ENCODE data around the gene LUC7L2. TPM values are rescaled to one million over a fixed set of nuclear protein-coding genes. Genes with fewer than 3 reads are reported as not detected.
"Not testable (repeated sequence)": the region's sequence is repeated elsewhere in the genome, so short reads cannot be mapped to it uniquely, and the experiment has no call there.

LUC7L2 gene
- total RNA-seq, 1 experiment from 2014 or later = 66.2 TPM

GRCh38 chr7:139389774-139390173 lies 30.1 kb downstream of the LUC7L2 start:
- peaks cover 52% of the 10 kb centered on the region for H3K36me3 ChIP-seq (ENCODE audit: insufficient read depth, low read length)
- no peaks in the 10 kb centered on the region for H3K9me3 ChIP-seq (ENCODE audit: low read length)
- H3K4me1 ChIP-seq (ENCODE audit: low read length) = no peaks in the 10 kb centered on the region
- DNase-seq = no peak
- no peak overlapping the region for H3K4me3 ChIP-seq (ENCODE audit: low read length)
- H3K27me3 ChIP-seq (ENCODE audit: low read length) = no peaks in the 10 kb centered on the region
- no peak overlapping the region for H3K27ac ChIP-seq (ENCODE audit: low read length)
- peaks cover 92% of the 10 kb centered on the region for H3K79me2 ChIP-seq (ENCODE audit: low read length)
- H3K9me2 ChIP-seq (replicated peaks; ENCODE audit: insufficient read depth, low read length) = no peaks in the 10 kb centered on the region
- H3K9ac ChIP-seq (ENCODE audit: low read length) = no peak overlapping the region
- H2AFZ ChIP-seq (ENCODE audit: low read length) = no peak overlapping the region
- H4K20me1 ChIP-seq (ENCODE audit: insufficient read depth, low read depth, low read length) = peaks cover 8% of the 10 kb centered on the region; the same call in 1 of the 2 replicates
- H3K4me2 ChIP-seq (ENCODE audit: low read depth, low read length, poor library complexity, severe bottlenecking) = no peak overlapping the region

DNA sequence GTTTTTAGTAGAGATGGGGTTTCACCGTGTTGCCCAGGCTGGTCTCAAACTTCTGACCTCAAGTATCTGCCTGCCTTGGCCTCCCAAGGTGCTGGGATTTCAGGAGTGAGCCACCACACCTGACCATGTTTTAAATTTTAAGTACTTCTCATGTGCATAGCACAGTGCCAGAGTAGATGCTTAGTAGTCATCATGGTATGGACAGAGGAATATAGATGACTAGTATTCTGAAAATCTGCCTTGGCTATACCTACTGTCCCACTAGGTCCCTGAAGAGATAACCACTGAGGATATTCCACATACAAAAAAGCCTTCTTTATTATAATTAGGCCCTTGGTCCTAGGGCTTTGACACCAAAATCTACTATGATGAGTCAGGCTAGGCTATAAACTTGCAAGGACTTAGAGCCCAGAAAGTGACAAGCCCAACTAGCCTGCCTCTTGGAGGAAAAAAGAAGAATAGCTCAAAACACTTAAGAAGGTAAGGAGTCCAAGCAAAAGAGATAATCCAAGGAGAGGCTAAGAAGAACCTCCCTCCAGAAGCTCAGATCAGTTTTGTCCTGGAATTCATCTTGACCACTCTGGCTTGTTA lies 34.0 kb downstream of the LUC7L2 start:
- Histone ChIP-seq H3K9ac (ENCODE audit: low read length) (no peak overlapping the region), H3K4me3 (ENCODE audit: low read length) (no peak overlapping the region), H3K79me2 (ENCODE audit: low read length) (peaks cover 93% of the 10 kb centered on the region), H3K27me3 (ENCODE audit: low read length) (no peaks in the 10 kb centered on the region), H3K36me3 (ENCODE audit: insufficient read depth, low read length) (peaks cover 61% of the 10 kb centered on the region), H3K4me1 (ENCODE audit: low read length) (no peaks in the 10 kb centered on the region), H3K4me2 (ENCODE audit: low read depth, low read length, poor library complexity, severe bottlenecking) (no peak overlapping the region), H3K9me3 (ENCODE audit: low read length) (no peaks in the 10 kb centered on the region), H4K20me1 (ENCODE audit: insufficient read depth, low read depth, low read length) (peaks cover 9% of the 10 kb centered on the region; the same call in 1 of the 2 replicates), H2AFZ (ENCODE audit: low read length) (no peak overlapping the region), H3K9me2 (replicated peaks; ENCODE audit: insufficient read depth, low read length) (no peaks in the 10 kb centered on the region), H3K27ac (ENCODE audit: low read length) (no peak overlapping the region)
- no peak for DNase-seq

- H3K4me3 ChIP-seq (ENCODE audit: low read length) = no peak overlapping the region
- DNase-seq = no peak
- H2AFZ ChIP-seq (ENCODE audit: low read length) = no peak overlapping the region
- no peaks in the 10 kb centered on the region for H3K9me3 ChIP-seq (ENCODE audit: low read length)
- peaks cover 5% of the 10 kb centered on the region; the same call in 1 of the 2 replicates for H4K20me1 ChIP-seq (ENCODE audit: insufficient read depth, low read depth, low read length)
- peaks cover 90% of the 10 kb centered on the region for H3K79me2 ChIP-seq (ENCODE audit: low read length)
- H3K4me2 ChIP-seq (ENCODE audit: low read depth, low read length, poor library complexity, severe bottlenecking) = no peak overlapping the region
- no peak overlapping the region for H3K9ac ChIP-seq (ENCODE audit: low read length)
- no peaks in the 10 kb centered on the region for H3K9me2 ChIP-seq (replicated peaks; ENCODE audit: insufficient read depth, low read length)
- H3K27ac ChIP-seq (ENCODE audit: low read length) = no peak overlapping the region
- H3K36me3 ChIP-seq (ENCODE audit: insufficient read depth, low read length) = peaks cover 59% of the 10 kb centered on the region
- no peaks in the 10 kb centered on the region for H3K4me1 ChIP-seq (ENCODE audit: low read length)
- no peaks in the 10 kb centered on the region for H3K27me3 ChIP-seq (ENCODE audit: low read length)
These were observed 34.8 kb downstream of the LUC7L2 start for GRCh38 chr7:139394540-139394939.

GRCh38 chr7:139396323-139396951 lies 36.7 kb downstream of the LUC7L2 start:
- DNase-seq = no peak
- Histone ChIP-seq H3K79me2 (ENCODE audit: low read length) (peaks cover 89% of the 10 kb centered on the region), H3K4me3 (ENCODE audit: low read length) (no peak overlapping the region), H3K9me3 (ENCODE audit: low read length) (no peaks in the 10 kb centered on the region), H3K4me1 (ENCODE audit: low read length) (no peaks in the 10 kb centered on the region), H3K9ac (ENCODE audit: low read length) (no peak overlapping the region), H3K9me2 (replicated peaks; ENCODE audit: insufficient read depth, low read length) (no peaks in the 10 kb centered on the region), H3K36me3 (ENCODE audit: insufficient read depth, low read length) (peaks cover 55% of the 10 kb centered on the region), H3K27me3 (ENCODE audit: low read length) (no peaks in the 10 kb centered on the region), H3K4me2 (ENCODE audit: low read depth, low read length, poor library complexity, severe bottlenecking) (no peak overlapping the region), H3K27ac (ENCODE audit: low read length) (no peak overlapping the region), H2AFZ (ENCODE audit: low read length) (no peak overlapping the region), H4K20me1 (ENCODE audit: insufficient read depth, low read depth, low read length) (peaks cover 5% of the 10 kb centered on the region; the same call in 1 of the 2 replicates)

DNA sequence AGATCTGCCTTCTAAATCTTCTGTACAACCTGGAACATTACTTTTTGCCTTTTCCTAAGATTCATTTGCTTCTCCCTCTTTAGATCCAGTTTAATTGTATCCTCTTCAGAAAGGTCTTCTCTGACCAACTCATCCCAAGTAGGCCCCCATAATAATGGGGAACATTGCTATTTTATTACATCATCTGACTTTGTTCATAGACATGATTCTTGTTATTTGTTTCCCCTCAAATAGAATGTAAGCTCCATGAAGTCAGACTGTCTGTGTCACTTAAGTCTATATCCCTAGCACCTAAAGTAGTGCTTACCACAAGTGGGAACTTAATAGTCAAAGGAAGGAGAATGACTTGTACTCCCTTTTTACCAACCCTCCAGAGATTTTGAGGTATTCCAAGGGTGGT lies 37.5 kb downstream of the LUC7L2 start:
- Histone ChIP-seq H3K79me2 (ENCODE audit: low read length) (peaks cover 85% of the 10 kb centered on the region), H3K36me3 (ENCODE audit: insufficient read depth, low read length) (peaks cover 57% of the 10 kb centered on the region)

GRCh38 chr7:139403601-139404000 lies 43.9 kb downstream of the LUC7L2 start:
- H3K4me3 ChIP-seq (ENCODE audit: low read length) = no peak overlapping the region
- peaks cover 66% of the 10 kb centered on the region for H3K36me3 ChIP-seq (ENCODE audit: insufficient read depth, low read length)
- H2AFZ ChIP-seq (ENCODE audit: low read length) = no peak overlapping the region
- peaks cover 7% of the 10 kb centered on the region; the same call in 1 of the 2 replicates for H4K20me1 ChIP-seq (ENCODE audit: insufficient read depth, low read depth, low read length)
- H3K9me2 ChIP-seq (replicated peaks; ENCODE audit: insufficient read depth, low read length) = no peaks in the 10 kb centered on the region
- peaks cover 74% of the 10 kb centered on the region for H3K79me2 ChIP-seq (ENCODE audit: low read length)
- no peak overlapping the region for H3K4me2 ChIP-seq (ENCODE audit: low read depth, low read length, poor library complexity, severe bottlenecking)
- H3K27me3 ChIP-seq (ENCODE audit: low read length) = no peaks in the 10 kb centered on the region
- no peak overlapping the region for H3K9ac ChIP-seq (ENCODE audit: low read length)
- no peak for DNase-seq
- no peaks in the 10 kb centered on the region for H3K9me3 ChIP-seq (ENCODE audit: low read length)
- 0 out of 2 replicates have a peak, but pooled peaks cover 4% of the 10 kb centered on the region for H3K4me1 ChIP-seq (ENCODE audit: low read length)
- H3K27ac ChIP-seq (ENCODE audit: low read length) = no peak overlapping the region

More for the DNA sequence above, 37.5 kb downstream of the LUC7L2 start:
- DNase-seq = no peak
- peaks cover 5% of the 10 kb centered on the region; the same call in 1 of the 2 replicates for H4K20me1 ChIP-seq (ENCODE audit: insufficient read depth, low read depth, low read length)
- no peak overlapping the region for H2AFZ ChIP-seq (ENCODE audit: low read length)
- no peak overlapping the region for H3K4me2 ChIP-seq (ENCODE audit: low read depth, low read length, poor library complexity, severe bottlenecking)
- no peaks in the 10 kb centered on the region for H3K4me1 ChIP-seq (ENCODE audit: low read length)
- H3K27ac ChIP-seq (ENCODE audit: low read length) = no peak overlapping the region
- H3K9me3 ChIP-seq (ENCODE audit: low read length) = no peaks in the 10 kb centered on the region
- no peaks in the 10 kb centered on the region for H3K27me3 ChIP-seq (ENCODE audit: low read length)
- H3K4me3 ChIP-seq (ENCODE audit: low read length) = no peak overlapping the region
- H3K9ac ChIP-seq (ENCODE audit: low read length) = no peak overlapping the region
- H3K9me2 ChIP-seq (replicated peaks; ENCODE audit: insufficient read depth, low read length) = no peaks in the 10 kb centered on the region

- H3K27ac ChIP-seq (ENCODE audit: low read length) = no peak overlapping the region
These were observed 47.9 kb downstream of the LUC7L2 start for GRCh38 chr7:139407555-139407954.

GRCh38 chr7:139414743-139415402 lies 55.2 kb downstream of the LUC7L2 start:
- H4K20me1 ChIP-seq (ENCODE audit: insufficient read depth, low read depth, low read length); H3K9me3 ChIP-seq (ENCODE audit: low read length); DNase-seq; H3K27ac ChIP-seq (ENCODE audit: low read length); H3K4me3 ChIP-seq (ENCODE audit: low read length); H3K9ac ChIP-seq (ENCODE audit: low read length); H2AFZ ChIP-seq (ENCODE audit: low read length); H3K4me2 ChIP-seq (ENCODE audit: low read depth, low read length, poor library complexity, severe bottlenecking); H3K9me2 ChIP-seq (replicated peaks; ENCODE audit: insufficient read depth, low read length); H3K27me3 ChIP-seq (ENCODE audit: low read length): not testable (repeated sequence)
- Histone ChIP-seq H3K36me3 (ENCODE audit: insufficient read depth, low read length) (peaks cover 65% of the 10 kb centered on the region; the same call in 1 of the 2 replicates), H3K79me2 (ENCODE audit: low read length) (peaks cover 44% of the 10 kb centered on the region), H3K4me1 (ENCODE audit: low read length) (peaks cover 10% of the 10 kb centered on the region)

More at GRCh38 chr7:139407555-139407954, 47.9 kb downstream of the LUC7L2 start:
- no peak overlapping the region for H3K4me2 ChIP-seq (ENCODE audit: low read depth, low read length, poor library complexity, severe bottlenecking)
- no peak overlapping the region for H2AFZ ChIP-seq (ENCODE audit: low read length)
- H3K9me2 ChIP-seq (replicated peaks; ENCODE audit: insufficient read depth, low read length) = no peaks in the 10 kb centered on the region
- no peak overlapping the region for H3K9ac ChIP-seq (ENCODE audit: low read length)
- DNase-seq = no peak
- H3K9me3 ChIP-seq (ENCODE audit: low read length) = no peaks in the 10 kb centered on the region
- H3K79me2 ChIP-seq (ENCODE audit: low read length) = peaks cover 56% of the 10 kb centered on the region
- peaks cover 7% of the 10 kb centered on the region; the same call in 1 of the 2 replicates for H4K20me1 ChIP-seq (ENCODE audit: insufficient read depth, low read depth, low read length)
- no peak overlapping the region for H3K4me3 ChIP-seq (ENCODE audit: low read length)
- peaks cover 63% of the 10 kb centered on the region for H3K36me3 ChIP-seq (ENCODE audit: insufficient read depth, low read length)
- H3K27me3 ChIP-seq (ENCODE audit: low read length) = no peaks in the 10 kb centered on the region
- peaks cover 24% of the 10 kb centered on the region for H3K4me1 ChIP-seq (ENCODE audit: low read length)

Measured in Karpas-422 (cell line).